ENCODE measurements around the gene HORMAD2.

DNA sequence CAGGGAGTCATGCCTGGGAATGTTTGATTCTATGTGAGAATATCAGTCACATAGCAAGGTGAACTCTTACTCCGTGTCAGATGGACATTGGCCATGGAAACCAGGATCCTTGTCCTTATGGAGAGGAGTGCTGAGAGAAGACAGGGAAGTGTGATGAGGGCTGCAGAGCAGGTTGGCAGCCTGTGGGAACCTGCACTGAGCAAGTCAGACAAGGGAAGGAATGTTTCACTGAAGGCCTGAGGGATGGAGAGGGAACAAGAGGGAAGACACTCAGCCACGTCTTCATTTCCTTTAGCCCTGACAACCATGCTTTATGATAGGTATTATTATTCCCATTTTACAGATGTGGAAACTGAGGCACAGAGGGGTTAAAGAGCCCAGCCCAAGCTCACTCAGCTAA lies 38.4 kb upstream of the HORMAD2 start:
- TF ChIP-seq TAF1 (IDR thresholded peaks at IDR 0.05; ENCODE audit: low read depth) = no peak
- TF ChIP-seq, protein P1, sequence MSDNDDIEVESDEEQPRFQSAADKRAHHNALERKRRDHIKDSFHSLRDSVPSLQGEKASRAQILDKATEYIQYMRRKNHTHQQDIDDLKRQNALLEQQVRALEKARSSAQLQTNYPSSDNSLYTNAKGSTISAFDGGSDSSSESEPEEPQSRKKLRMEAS (IDR thresholded peaks at IDR 0.05) = no peak
- TF ChIP-seq, protein P2, sequence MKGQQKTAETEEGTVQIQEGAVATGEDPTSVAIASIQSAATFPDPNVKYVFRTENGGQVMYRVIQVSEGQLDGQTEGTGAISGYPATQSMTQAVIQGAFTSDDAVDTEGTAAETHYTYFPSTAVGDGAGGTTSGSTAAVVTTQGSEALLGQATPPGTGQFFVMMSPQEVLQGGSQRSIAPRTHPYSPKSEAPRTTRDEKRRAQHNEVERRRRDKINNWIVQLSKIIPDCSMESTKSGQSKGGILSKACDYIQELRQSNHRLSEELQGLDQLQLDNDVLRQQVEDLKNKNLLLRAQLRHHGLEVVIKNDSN (IDR thresholded peaks at IDR 0.05) = no peak
- no peak for TF ChIP-seq EP300 (IDR thresholded peaks at IDR 0.05; ENCODE audit: borderline replicate concordance)
- TF ChIP-seq FOXM1 (IDR thresholded peaks at IDR 0.05; ENCODE audit: borderline replicate concordance, low read depth) = no peak
- no peak for TF ChIP-seq YY1 (IDR thresholded peaks at IDR 0.05; ENCODE audit: low read depth)
